ENCODE measurements around the gene ABCG8.

Gene ABCG8

GRCh38 chr2:43879261-43879660 is 40.5 kb downstream of the ABCG8 start:
- no peaks in the 10 kb centered on the region for H3K4me1 ChIP-seq (ENCODE audit: control insufficient read depth, insufficient read depth, low read length)
- H3K9me3 ChIP-seq (replicated peaks; ENCODE audit: low read length): no peaks in the 10 kb centered on the region
- no peak overlapping the region for H3K9ac ChIP-seq (ENCODE audit: low read depth, low read length)
- no peaks in the 10 kb centered on the region for H3K36me3 ChIP-seq (ENCODE audit: insufficient read depth, low read length)
- peaks cover 7% of the 10 kb centered on the region for H3K27me3 ChIP-seq (ENCODE audit: control insufficient read depth, insufficient read depth, low read length)
- no peak overlapping the region for H3K4me3 ChIP-seq (ENCODE audit: low read length)
- no peak overlapping the region for H3K4me2 ChIP-seq (ENCODE audit: low read length)

DNA sequence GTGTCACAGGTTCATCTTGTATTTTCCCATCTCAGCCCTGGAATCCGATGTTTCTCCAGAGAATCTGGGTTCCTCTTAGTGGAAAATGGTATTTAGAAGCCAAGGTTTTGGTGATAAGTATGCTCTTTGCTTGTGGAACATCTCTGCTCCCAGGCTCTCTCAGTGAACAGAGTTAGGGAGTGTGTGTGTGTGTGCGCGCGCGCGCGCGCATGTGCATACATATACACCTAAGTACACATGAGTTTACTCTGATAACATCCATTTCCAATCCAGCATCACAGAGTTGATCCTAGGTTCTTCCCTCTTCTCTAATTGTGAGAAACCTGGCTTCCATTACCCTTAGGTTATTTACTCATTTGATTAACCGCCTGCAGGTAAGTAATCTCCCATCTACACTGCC is 41.7 kb downstream of the ABCG8 start:
- H3K4me1 ChIP-seq (ENCODE audit: control insufficient read depth, insufficient read depth, low read length): no peaks in the 10 kb centered on the region
- H3K4me3 ChIP-seq (ENCODE audit: low read length): no peak overlapping the region
- H3K27me3 ChIP-seq (ENCODE audit: control insufficient read depth, insufficient read depth, low read length): no peaks in the 10 kb centered on the region
- H3K9ac ChIP-seq (ENCODE audit: low read depth, low read length): no peak overlapping the region
- H3K9me3 ChIP-seq (replicated peaks; ENCODE audit: low read length): no peaks in the 10 kb centered on the region
- H3K36me3 ChIP-seq (ENCODE audit: insufficient read depth, low read length): peaks cover under 1% of the 10 kb centered on the region
- H3K4me2 ChIP-seq (ENCODE audit: low read length): no peak overlapping the region

- no peaks in the 10 kb centered on the region for H3K4me1 ChIP-seq (ENCODE audit: control insufficient read depth, insufficient read depth, low read length)
- H3K4me3 ChIP-seq (ENCODE audit: low read length): no peak overlapping the region
- H3K27me3 ChIP-seq (ENCODE audit: control insufficient read depth, insufficient read depth, low read length): no peaks in the 10 kb centered on the region
- no peak overlapping the region for H3K4me2 ChIP-seq (ENCODE audit: low read length)
- no peak overlapping the region for H3K9ac ChIP-seq (ENCODE audit: low read depth, low read length)
- peaks cover 5% of the 10 kb centered on the region for H3K36me3 ChIP-seq (ENCODE audit: insufficient read depth, low read length)
- no peaks in the 10 kb centered on the region for H3K9me3 ChIP-seq (replicated peaks; ENCODE audit: low read length)
These were observed 42.2 kb downstream of the ABCG8 start for GRCh38 chr2:43880952-43881351.

DNA sequence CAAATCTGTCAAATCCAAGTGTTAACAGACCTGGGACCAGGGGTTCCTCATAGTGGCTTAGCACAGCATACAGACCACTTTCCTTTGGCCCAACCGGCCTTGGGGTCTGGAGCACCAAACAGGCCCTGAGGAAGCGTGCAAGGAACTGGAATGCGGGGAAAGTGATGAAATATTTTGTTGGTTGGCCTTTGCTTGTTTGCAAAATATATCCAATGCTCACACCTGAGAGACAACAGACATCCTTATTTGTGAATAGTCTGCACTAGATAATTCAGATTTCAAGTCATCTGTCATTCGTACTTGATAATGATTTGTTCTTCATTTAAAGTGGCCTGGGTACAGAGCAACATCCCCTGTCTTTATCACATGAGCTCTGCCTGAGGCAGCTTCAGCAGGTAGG is 43.5 kb downstream of the ABCG8 start:
- no peaks in the 10 kb centered on the region for H3K9me3 ChIP-seq (replicated peaks; ENCODE audit: low read length)
- no peak overlapping the region for H3K4me3 ChIP-seq (ENCODE audit: low read length)
- no peak overlapping the region for H3K9ac ChIP-seq (ENCODE audit: low read depth, low read length)
- peaks cover 15% of the 10 kb centered on the region for H3K36me3 ChIP-seq (ENCODE audit: insufficient read depth, low read length)
- no peaks in the 10 kb centered on the region for H3K27me3 ChIP-seq (ENCODE audit: control insufficient read depth, insufficient read depth, low read length)
- no peak overlapping the region for H3K4me2 ChIP-seq (ENCODE audit: low read length)
- H3K4me1 ChIP-seq (ENCODE audit: control insufficient read depth, insufficient read depth, low read length): no peaks in the 10 kb centered on the region

DNA sequence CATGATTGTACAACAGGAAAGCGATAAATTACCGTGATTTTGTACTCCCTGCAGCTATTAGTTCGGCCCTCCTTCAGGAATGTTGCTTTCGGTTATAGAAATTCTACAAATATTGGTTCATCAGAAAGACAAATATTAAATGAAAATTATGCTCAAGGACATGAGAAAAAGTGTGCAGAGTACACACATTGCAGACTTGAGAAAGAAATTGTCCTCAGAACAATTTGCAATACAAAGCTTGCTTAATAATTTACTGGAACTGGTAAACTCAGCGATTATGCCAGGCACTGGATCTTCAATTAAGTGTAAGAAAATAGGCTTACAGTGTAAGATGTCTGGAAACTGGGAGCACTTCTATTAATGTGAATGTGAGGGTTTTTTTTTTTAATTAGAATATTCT is 45.9 kb downstream of the ABCG8 start:
- H3K9me3 ChIP-seq (replicated peaks; ENCODE audit: low read length): no peaks in the 10 kb centered on the region
- no peak overlapping the region for H3K4me2 ChIP-seq (ENCODE audit: low read length)
- H3K36me3 ChIP-seq (ENCODE audit: insufficient read depth, low read length): peaks cover 35% of the 10 kb centered on the region
- H3K4me3 ChIP-seq (ENCODE audit: low read length): no peak overlapping the region
- no peak overlapping the region for H3K9ac ChIP-seq (ENCODE audit: low read depth, low read length)
- H3K4me1 ChIP-seq (ENCODE audit: control insufficient read depth, insufficient read depth, low read length): no peaks in the 10 kb centered on the region
- H3K27me3 ChIP-seq (ENCODE audit: control insufficient read depth, insufficient read depth, low read length): no peaks in the 10 kb centered on the region

DNA sequence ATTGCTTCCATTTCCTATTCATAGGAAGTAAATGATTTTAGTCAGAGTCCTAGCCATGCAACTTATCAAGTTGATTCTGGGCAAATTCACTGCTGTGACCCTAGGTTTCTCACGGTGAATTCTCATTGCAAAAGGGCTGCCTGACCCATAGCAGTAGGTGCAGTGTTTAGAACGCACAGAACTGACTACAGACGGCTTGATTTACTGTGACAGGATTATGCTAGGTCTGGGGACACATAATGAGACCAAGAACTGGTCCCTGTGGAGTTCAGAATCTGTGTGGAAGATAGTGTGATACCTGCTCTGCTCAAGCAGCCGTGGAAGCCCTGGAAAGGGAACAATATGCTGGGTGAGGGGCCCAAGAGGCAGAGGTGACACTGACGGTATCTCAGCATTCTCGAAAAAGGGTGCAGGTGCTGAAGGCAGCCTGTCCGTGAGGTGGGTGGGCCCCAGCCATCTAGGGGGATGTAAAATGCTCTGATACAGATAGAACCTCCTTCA is 46.4 kb downstream of the ABCG8 start:
- Histone ChIP-seq H3K9me3 (replicated peaks; ENCODE audit: low read length) (no peaks in the 10 kb centered on the region), H3K9ac (ENCODE audit: low read depth, low read length) (no peak overlapping the region), H3K4me3 (ENCODE audit: low read length) (no peak overlapping the region), H3K27me3 (ENCODE audit: control insufficient read depth, insufficient read depth, low read length) (no peaks in the 10 kb centered on the region), H3K4me2 (ENCODE audit: low read length) (no peak overlapping the region), H3K36me3 (ENCODE audit: insufficient read depth, low read length) (peaks cover 39% of the 10 kb centered on the region), H3K4me1 (ENCODE audit: control insufficient read depth, insufficient read depth, low read length) (no peaks in the 10 kb centered on the region)

DNA sequence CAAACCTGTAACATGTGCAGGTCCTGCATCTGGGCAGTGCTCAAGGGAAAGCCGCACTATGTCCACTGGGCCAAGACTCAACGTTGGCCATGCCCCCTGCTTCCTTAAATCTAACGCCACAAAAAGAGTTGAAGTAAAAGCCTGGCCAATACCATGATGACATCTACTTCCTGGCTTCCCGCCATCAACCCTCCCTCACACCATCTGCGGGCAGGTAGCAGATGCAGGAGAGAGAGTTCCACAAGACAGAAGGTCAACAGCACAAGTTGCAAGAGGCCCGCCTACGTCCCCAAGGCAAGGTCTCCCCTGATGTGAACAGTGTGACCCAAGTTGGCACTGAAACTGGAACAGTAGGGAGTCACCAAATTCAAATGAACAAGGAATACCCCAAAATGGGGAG is 48.4 kb downstream of the ABCG8 start:
- H3K36me3 ChIP-seq (ENCODE audit: insufficient read depth, low read length): peaks cover 56% of the 10 kb centered on the region
- no peak overlapping the region for H3K4me3 ChIP-seq (ENCODE audit: low read length)
- H3K27me3 ChIP-seq (ENCODE audit: control insufficient read depth, insufficient read depth, low read length): no peaks in the 10 kb centered on the region
- no peak overlapping the region for H3K4me2 ChIP-seq (ENCODE audit: low read length)
- no peaks in the 10 kb centered on the region for H3K9me3 ChIP-seq (replicated peaks; ENCODE audit: low read length)
- no peak overlapping the region for H3K9ac ChIP-seq (ENCODE audit: low read depth, low read length)
- no peaks in the 10 kb centered on the region for H3K4me1 ChIP-seq (ENCODE audit: control insufficient read depth, insufficient read depth, low read length)

DNA sequence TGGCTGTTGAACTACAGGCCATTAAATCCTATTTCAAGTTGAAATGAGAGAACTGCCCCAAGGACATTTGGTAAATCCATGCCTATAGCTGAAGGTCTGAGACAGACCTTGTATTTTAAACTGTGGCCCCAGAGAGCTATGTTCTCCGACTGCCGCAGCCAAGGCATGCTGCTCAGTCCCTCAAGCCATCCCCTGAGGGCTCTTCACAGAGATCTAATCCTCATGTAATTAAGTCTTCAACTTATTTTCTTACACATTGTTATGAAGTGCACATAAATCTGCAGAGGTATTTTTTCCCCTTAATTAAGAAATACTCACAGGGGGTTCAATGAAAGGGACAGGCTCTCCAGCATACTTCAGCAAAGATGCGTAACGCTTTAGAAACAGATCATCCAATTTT is 50.6 kb downstream of the ABCG8 start:
- Histone ChIP-seq H3K9ac (ENCODE audit: low read depth, low read length) (no peak overlapping the region), H3K36me3 (ENCODE audit: insufficient read depth, low read length) (peaks cover 77% of the 10 kb centered on the region), H3K27me3 (ENCODE audit: control insufficient read depth, insufficient read depth, low read length) (no peaks in the 10 kb centered on the region)

GRCh38 chr2:43890855-43891254 is 52.1 kb downstream of the ABCG8 start:
- H3K9ac ChIP-seq (ENCODE audit: low read depth, low read length): no peak overlapping the region
- H3K4me2 ChIP-seq (ENCODE audit: low read length): no peak overlapping the region
- H3K27me3 ChIP-seq (ENCODE audit: control insufficient read depth, insufficient read depth, low read length): no peaks in the 10 kb centered on the region
- H3K4me3 ChIP-seq (ENCODE audit: low read length): no peak overlapping the region
- H3K4me1 ChIP-seq (ENCODE audit: control insufficient read depth, insufficient read depth, low read length): no peaks in the 10 kb centered on the region
- no peaks in the 10 kb centered on the region for H3K9me3 ChIP-seq (replicated peaks; ENCODE audit: low read length)
- peaks cover 82% of the 10 kb centered on the region for H3K36me3 ChIP-seq (ENCODE audit: insufficient read depth, low read length)

More for the DNA sequence above, 50.6 kb downstream of the ABCG8 start:
- H3K9me3 ChIP-seq (replicated peaks; ENCODE audit: low read length): no peaks in the 10 kb centered on the region
- no peak overlapping the region for H3K4me2 ChIP-seq (ENCODE audit: low read length)
- no peaks in the 10 kb centered on the region for H3K4me1 ChIP-seq (ENCODE audit: control insufficient read depth, insufficient read depth, low read length)
- no peak overlapping the region for H3K4me3 ChIP-seq (ENCODE audit: low read length)

DNA sequence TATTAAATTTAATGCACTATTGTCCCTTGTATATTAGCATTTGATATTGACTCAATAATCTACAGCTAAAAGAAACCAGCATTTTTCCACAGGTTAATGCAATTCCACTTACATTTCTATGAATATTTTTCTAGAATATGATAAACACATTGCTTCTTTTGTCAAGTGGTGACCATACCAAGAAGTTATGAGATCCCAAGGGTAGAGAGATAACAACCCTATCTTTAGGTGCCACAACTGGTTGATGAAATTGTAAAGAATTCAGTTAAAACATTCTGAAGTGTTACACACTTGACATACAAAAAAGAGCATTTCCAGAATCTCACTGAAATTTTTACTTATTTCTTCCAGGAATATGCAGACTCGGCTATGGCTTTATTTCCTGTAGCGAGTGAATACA is 56.0 kb downstream of the ABCG8 start:
- peaks cover 72% of the 10 kb centered on the region for H3K36me3 ChIP-seq (ENCODE audit: insufficient read depth, low read length)

GRCh38 chr2:43896906-43897305 is 58.1 kb downstream of the ABCG8 start:
- no peak overlapping the region for H3K9ac ChIP-seq (ENCODE audit: low read depth, low read length)
- H3K36me3 ChIP-seq (ENCODE audit: insufficient read depth, low read length): peaks cover 63% of the 10 kb centered on the region
- H3K4me1 ChIP-seq (ENCODE audit: control insufficient read depth, insufficient read depth, low read length): no peaks in the 10 kb centered on the region
- H3K4me3 ChIP-seq (ENCODE audit: low read length): no peak overlapping the region
- no peaks in the 10 kb centered on the region for H3K27me3 ChIP-seq (ENCODE audit: control insufficient read depth, insufficient read depth, low read length)
- H3K4me2 ChIP-seq (ENCODE audit: low read length): no peak overlapping the region
- no peaks in the 10 kb centered on the region for H3K9me3 ChIP-seq (replicated peaks; ENCODE audit: low read length)

More for the DNA sequence above, 56.0 kb downstream of the ABCG8 start:
- no peaks in the 10 kb centered on the region for H3K27me3 ChIP-seq (ENCODE audit: control insufficient read depth, insufficient read depth, low read length)
- no peaks in the 10 kb centered on the region for H3K9me3 ChIP-seq (replicated peaks; ENCODE audit: low read length)
- H3K4me3 ChIP-seq (ENCODE audit: low read length): no peak overlapping the region
- H3K9ac ChIP-seq (ENCODE audit: low read depth, low read length): no peak overlapping the region
- no peak overlapping the region for H3K4me2 ChIP-seq (ENCODE audit: low read length)
- H3K4me1 ChIP-seq (ENCODE audit: control insufficient read depth, insufficient read depth, low read length): no peaks in the 10 kb centered on the region

GRCh38 chr2:43897492-43897891 is 58.7 kb downstream of the ABCG8 start:
- no peak overlapping the region for H3K4me3 ChIP-seq (ENCODE audit: low read length)
- H3K4me1 ChIP-seq (ENCODE audit: control insufficient read depth, insufficient read depth, low read length): no peaks in the 10 kb centered on the region
- no peak overlapping the region for H3K9ac ChIP-seq (ENCODE audit: low read depth, low read length)
- peaks cover 57% of the 10 kb centered on the region for H3K36me3 ChIP-seq (ENCODE audit: insufficient read depth, low read length)
- H3K9me3 ChIP-seq (replicated peaks; ENCODE audit: low read length): no peaks in the 10 kb centered on the region
- no peaks in the 10 kb centered on the region for H3K27me3 ChIP-seq (ENCODE audit: control insufficient read depth, insufficient read depth, low read length)
- H3K4me2 ChIP-seq (ENCODE audit: low read length): no peak overlapping the region
